Heart right ventricle (tissue), 16 donors: ENCODE measurements around the gene ZNF341. TPM values are rescaled to one million over a fixed set of nuclear protein-coding genes. Genes with fewer than 3 reads are reported as not detected.

Experiments
- ATAC-seq, 8 donors: fragments of 200-7000 bp; cut with Tn5 transposase; one replicate each; pipeline ENCODE4 v1.9.1; 2020; ENCODE audit warnings: mild to moderate bottlenecking in 8 of 8, moderate library complexity in 8 of 8, moderate number of reproducible peaks in 1 of 8
- DNase-seq, 2 donors: peaks; one replicate each; pipeline ENCODE4 v3.0.0-alpha.2; 2020
- H3K27ac ChIP-seq, 10 donors: fragments of 200-600 bp; sonication (generic) in 2 of 10; one replicate each; pipeline versions ENCODE4 v1.5.0 to v1.8.0; 2020 to 2022; ENCODE audit warnings: mild to moderate bottlenecking in 3 of 10
- H3K27me3 ChIP-seq, 7 donors: fragments of 200-600 bp; one replicate each; pipeline ENCODE4 v1.8.0; 2021 to 2022; ENCODE audit warnings: mild to moderate bottlenecking in 2 of 7
- H3K36me3 ChIP-seq, 9 donors: fragments of 200-600 bp; sonication (generic) in 1 of 9; one replicate each; pipeline versions ENCODE4 v1.5.0 to v1.8.0; 2020 to 2022; ENCODE audit warnings: mild to moderate bottlenecking in 2 of 9
- H3K4me1 ChIP-seq, 9 donors: fragments of 200-600 bp; sonication (generic) in 1 of 9; one replicate each; pipeline versions ENCODE4 v1.5.0 to v1.8.0; 2020 to 2022; ENCODE audit warnings: mild to moderate bottlenecking in 4 of 9
- H3K4me3 ChIP-seq, 10 donors: fragments of 200-600 bp; sonication (generic) in 2 of 10; one replicate each; pipeline versions ENCODE4 v1.5.0 to v1.8.0; 2020 to 2022; ENCODE audit warnings: mild to moderate bottlenecking in 7 of 10, moderate library complexity in 2 of 10
- H3K9me3 ChIP-seq, 11 donors: fragments of 200-600 bp in 10 of 11; sonication (generic) in 2 of 11; one replicate each; pipeline versions ENCODE4 v1.5.0 to v1.8.0; 2013 to 2022; ENCODE audit warnings: mild to moderate bottlenecking in 2 of 11, control low read depth in 1 of 11, moderate library complexity in 1 of 11
- WGBS, 2 donors: extraction: QIAGEN DNeasy Blood & Tissue Kit; methylation state at CpG; one replicate each; pipeline ENCODE4 v1.1.7; 2013; ENCODE audit warnings: inconsistent platforms in 1 of 2; 5-methylcytosine and 5-hydroxymethylcytosine counted together
- intact Hi-C, 10 donors: fragments of 100-400 bp; cut with DNase I; formaldehyde crosslinking; loops; one replicate each; pipeline versions ENCODE4 v1.11.1 to v1.14.2; 2022
- polyA plus RNA-seq, 2 donors: library from polyadenylated mRNA; stranded (reverse); fragments of 200-250 nt; gene quantifications; one replicate each; pipeline ENCODE4 v1.2.3, GENCODE V29; 2013
- total RNA-seq, 10 donors: library from RNA; stranded (reverse); fragmentation: NEBNext Ultra II Directional in 3 of 10; extraction: Animal tissue kit (Norgen Biotek cat#: 25700) in 3 of 10; gene quantifications; one replicate each; pipeline versions ENCODE4 v1.2.1 to v1.2.4, GENCODE V29; 2021 to 2023
- TF ChIP-seq, protein P1 (sequence below), 9 donors: fragments of 200-600 bp; sonication (generic) in 2 of 9; IDR thresholded peaks; one replicate each; pipeline versions ENCODE4 v1.5.0 to v1.8.0; 2021 to 2022; ENCODE audit warnings: antibody characterized with exemption in 9 of 9, mild to moderate bottlenecking in 5 of 9, moderate library complexity in 1 of 9
- donor health status: Arrhythmogenic right ventricular cardiomyopathy.
- donor health status: ischemic (EF 13 %, LVEDD 7.1; RV severe dilation, severe dysfunction).
- donor health status: healthy with polysubstance abuse.
- donor health status: DM: no; HTN: yes; CAD: no.
- donor health status: DM: no; HTN: no; CAD: no.
- donor health status: ischemic (EF 25% LVEDD 6.9; RV normal size, moderate dysfunction).
- donor health status: ischemic (EF 25% LVEDD 5.7; RV mildly dilated, moderate dysfunction).
- donor health status: healthy.
- donor health status: DM: yes; HTN: yes; CAD: no.
- donor health status: Ischemic cardiomyopathy.
- donor health status: ischemic (EF 35%, LVEDD 5.7; RV mildly dilated, moderate dysfunction).
- donor health status: nonischemic (EF 11% LVEDD 7.7; RV severe dilation, severe dysfunction).
- donor health status: DM: yes; HTN: yes; CAD: no.
- donor health status: PGD.
- donor health status: ischemic (EF 29% LVEDD 5.4; RV normal size, mild dysfunction).
- donor health status: nonischemic (EF 23%, LVEDD 6.1; RV moderate dilation, normal function).

ZNF341 gene
- total and polyA plus RNA-seq, 12 donors, result 0.85 to 3.7 (median 1.7) TPM

DNA sequence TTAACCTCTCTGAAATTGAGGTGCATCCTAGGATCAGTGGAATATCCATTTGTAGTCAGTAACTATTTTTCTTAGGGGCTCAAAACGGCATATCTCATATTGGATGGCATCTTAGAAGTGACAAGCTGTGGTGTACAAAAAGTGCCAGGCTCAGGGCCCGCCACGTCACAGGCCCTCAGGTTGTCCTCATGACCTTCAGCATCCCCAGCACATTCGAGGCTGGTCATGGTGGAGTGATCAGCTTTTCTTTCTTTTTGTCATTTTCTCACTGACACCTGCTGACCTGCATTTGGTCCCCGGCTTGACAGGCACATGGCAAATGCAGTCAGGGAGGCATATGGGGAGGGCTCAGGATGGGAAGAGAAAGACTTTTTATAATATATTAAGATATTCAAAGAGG is 38.5 kb upstream of the ZNF341 start:
- Histone ChIP-seq H3K27ac (peak overlapping the region in 4 of 10 donors; percentile 25 to 70 (median 50)), H3K27me3 (no peaks in the 10 kb centered on the region), H3K4me3 (no peak overlapping the region), H3K4me1 (peaks cover 0 to 48% (median 11%) of the 10 kb centered on the region in 9 donors), H3K36me3 (no peaks in the 10 kb centered on the region), H3K9me3 (no peaks in the 10 kb centered on the region)
- TF ChIP-seq, protein P1, sequence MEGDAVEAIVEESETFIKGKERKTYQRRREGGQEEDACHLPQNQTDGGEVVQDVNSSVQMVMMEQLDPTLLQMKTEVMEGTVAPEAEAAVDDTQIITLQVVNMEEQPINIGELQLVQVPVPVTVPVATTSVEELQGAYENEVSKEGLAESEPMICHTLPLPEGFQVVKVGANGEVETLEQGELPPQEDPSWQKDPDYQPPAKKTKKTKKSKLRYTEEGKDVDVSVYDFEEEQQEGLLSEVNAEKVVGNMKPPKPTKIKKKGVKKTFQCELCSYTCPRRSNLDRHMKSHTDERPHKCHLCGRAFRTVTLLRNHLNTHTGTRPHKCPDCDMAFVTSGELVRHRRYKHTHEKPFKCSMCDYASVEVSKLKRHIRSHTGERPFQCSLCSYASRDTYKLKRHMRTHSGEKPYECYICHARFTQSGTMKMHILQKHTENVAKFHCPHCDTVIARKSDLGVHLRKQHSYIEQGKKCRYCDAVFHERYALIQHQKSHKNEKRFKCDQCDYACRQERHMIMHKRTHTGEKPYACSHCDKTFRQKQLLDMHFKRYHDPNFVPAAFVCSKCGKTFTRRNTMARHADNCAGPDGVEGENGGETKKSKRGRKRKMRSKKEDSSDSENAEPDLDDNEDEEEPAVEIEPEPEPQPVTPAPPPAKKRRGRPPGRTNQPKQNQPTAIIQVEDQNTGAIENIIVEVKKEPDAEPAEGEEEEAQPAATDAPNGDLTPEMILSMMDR (IDR thresholded peaks at IDR 0.05), result no peak
- ATAC-seq (no peak), DNase-seq (no peak)
- intact Hi-C loops, result no loop called here
- WGBS, 2 donors, result 64 to 74% methylated on average over 5 of the region's 5 CpGs

DNA sequence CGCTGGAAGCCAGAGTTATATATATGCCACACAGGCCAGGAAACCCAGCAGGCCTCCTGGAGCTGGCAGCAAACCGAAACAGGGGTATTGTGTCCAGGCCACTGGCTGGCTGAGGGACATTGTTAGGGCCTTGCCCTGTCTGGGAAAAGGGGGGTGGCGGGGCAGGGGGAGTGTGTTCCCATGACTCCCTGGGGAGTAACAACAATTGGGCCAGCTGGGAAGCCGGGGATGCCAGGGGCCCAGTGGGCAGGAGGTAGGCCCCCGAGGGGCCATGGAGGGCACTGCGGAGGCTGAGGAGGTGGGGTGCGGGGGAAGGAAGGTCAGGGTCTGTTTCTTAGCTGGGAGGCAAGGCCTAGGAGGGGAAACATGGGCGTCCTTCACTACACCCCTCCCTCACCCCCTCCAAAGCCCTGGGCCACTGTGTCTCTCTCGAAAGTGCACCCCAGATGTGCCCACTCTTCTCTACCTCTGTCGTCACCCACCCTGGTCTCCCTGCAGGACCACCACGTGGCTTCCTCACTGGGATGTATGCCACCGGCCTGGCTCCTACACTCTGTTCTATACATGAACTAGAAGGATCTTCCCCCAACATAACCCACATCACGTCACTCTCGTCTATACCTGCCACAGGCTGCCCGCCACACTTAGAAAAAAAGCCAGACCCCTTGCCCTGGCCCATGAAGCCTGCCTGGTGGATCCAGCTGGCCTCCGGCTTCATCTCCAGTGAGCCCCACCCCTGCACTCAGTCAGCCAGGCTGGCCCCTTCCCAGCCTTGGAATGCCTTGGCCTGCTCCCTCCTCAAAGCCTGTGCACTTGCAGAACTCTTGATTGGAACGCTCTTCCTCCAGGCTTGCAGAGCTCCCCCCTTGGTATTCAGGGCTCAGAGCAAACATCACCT is 37.8 kb upstream of the ZNF341 start:
- H3K27ac ChIP-seq, result peak overlapping the region in 5 of 10 donors; percentile 25 to 70 (median 46)
- H3K4me3 ChIP-seq, result no peak overlapping the region
- intact Hi-C loops, result no loop called here
- peak; percentile 45 to 86 (median 64) for ATAC-seq
- DNase-seq, result peak in 1 of 2 donors; percentile 49
- WGBS, 2 donors, result 66 to 78% methylated on average over 17 of the region's 17 CpGs
- H3K4me1 ChIP-seq, result peaks cover 0 to 41% (median 11%) of the 10 kb centered on the region in 9 donors
- no peaks in the 10 kb centered on the region for H3K36me3 ChIP-seq
- no peaks in the 10 kb centered on the region for H3K9me3 ChIP-seq
- TF ChIP-seq, protein P1 (IDR thresholded peaks at IDR 0.05), result no peak
- no peaks in the 10 kb centered on the region for H3K27me3 ChIP-seq

- DNase-seq (no peak), ATAC-seq (peak in 1 of 8 donors; percentile 7)
- TF ChIP-seq, protein P1 (IDR thresholded peaks at IDR 0.05), result no peak
- peaks cover 0 to 36% (median 11%) of the 10 kb centered on the region in 9 donors for H3K4me1 ChIP-seq
- no peak overlapping the region for H3K4me3 ChIP-seq
- 77 to 78% methylated on average over 6 of the region's 6 CpGs for WGBS, 2 donors
- intact Hi-C loops, result no loop called here
- H3K36me3 ChIP-seq, result no peaks in the 10 kb centered on the region
- no peaks in the 10 kb centered on the region for H3K9me3 ChIP-seq
- H3K27ac ChIP-seq, result peak overlapping the region in 3 of 10 donors; percentile 46 to 70 (median 55)
- H3K27me3 ChIP-seq, result no peaks in the 10 kb centered on the region
These were observed 37.2 kb upstream of the ZNF341 start for GRCh38 chr20:33694639-33695012.

DNA sequence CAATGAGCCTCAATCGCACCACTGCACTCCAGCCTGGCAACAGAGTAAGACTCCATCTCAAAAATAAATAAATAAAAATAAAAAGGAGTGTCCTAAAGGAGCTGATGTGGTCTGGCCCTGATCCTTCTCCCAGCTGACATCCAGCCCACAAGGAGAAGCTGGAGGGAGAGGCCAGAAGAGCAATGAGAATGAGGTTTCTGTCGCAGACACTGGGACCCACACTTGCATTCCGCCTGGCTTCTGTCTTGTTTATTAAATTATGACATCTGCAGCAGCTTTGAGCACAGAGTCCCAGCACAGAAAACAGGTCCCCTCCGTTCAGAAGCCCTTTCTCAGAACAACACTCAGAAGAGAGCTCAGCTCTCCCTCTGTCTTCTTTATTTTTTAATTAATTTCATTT is 35.3 kb upstream of the ZNF341 start:
- Histone ChIP-seq H3K4me1 (peaks cover 0 to 31% (median 10%) of the 10 kb centered on the region in 9 donors), H3K27ac (peak overlapping the region in 2 of 10 donors; percentile 16 to 34), H3K4me3 (no peak overlapping the region), H3K9me3 (no peaks in the 10 kb centered on the region), H3K27me3 (no peaks in the 10 kb centered on the region), H3K36me3 (no peaks in the 10 kb centered on the region)
- 78 to 82% methylated on average over 4 of the region's 4 CpGs for WGBS, 2 donors
- TF ChIP-seq, protein P1 (IDR thresholded peaks at IDR 0.05), result no peak
- no peak for ATAC-seq
- intact Hi-C loops, result no loop called here
- DNase-seq, result no peak
